SK-N-SH treated with all-trans-retinoic acid at 6 μM for 48 hours (cell line): Measurements from ENCODE around the gene CCNI2.
"Not testable (repeated sequence)": the region's sequence is repeated elsewhere in the genome, so short reads cannot be mapped to it uniquely, and the experiment has no call there.

Source experiments
- BACH2 ChIP-seq: fragments of 250-450 bp; sonication (Bioruptor Pico); IDR thresholded peaks from 2 replicates; pipeline ENCODE4 v1.9.0; 2021; ENCODE audit warnings: mild to moderate bottlenecking, borderline replicate concordance
- CREB5 ChIP-seq: fragments of 250-450 bp; sonication (Bioruptor Pico); IDR thresholded peaks from 2 replicates; pipeline ENCODE4 v1.5.1; 2020; ENCODE audit warnings: low read depth, mild to moderate bottlenecking, moderate library complexity
- CSRNP3 ChIP-seq: fragments of 250-450 bp; sonication (Bioruptor Pico); IDR thresholded peaks from 2 replicates; pipeline ENCODE4 v1.5.1; 2021; ENCODE audit warnings: mild to moderate bottlenecking, moderate library complexity
- ESRRG ChIP-seq: fragments of 250-450 bp; sonication (Bioruptor Pico); IDR thresholded peaks from 2 replicates; pipeline ENCODE4 v1.6.1; 2021; ENCODE audit warnings: mild to moderate bottlenecking
- PATZ1 ChIP-seq: fragments of 250-450 bp; sonication (Bioruptor Pico); IDR thresholded peaks from 2 replicates; pipeline ENCODE4 v1.8.0; 2020; ENCODE audit warnings: mild to moderate bottlenecking, moderate library complexity, borderline replicate concordance
- POU6F1 ChIP-seq: fragments of 250-450 bp; sonication (Bioruptor Pico); IDR thresholded peaks from 2 replicates; pipeline ENCODE4 v1.8.0; 2021; ENCODE audit warnings: low read depth, mild to moderate bottlenecking, moderate library complexity, borderline replicate concordance
- RARB ChIP-seq: fragments of 250-450 bp; sonication (Bioruptor Pico); IDR thresholded peaks from 2 replicates; pipeline ENCODE4 v1.8.0; 2021; ENCODE audit warnings: mild to moderate bottlenecking, moderate library complexity
- SNAI2 ChIP-seq: fragments of 250-450 bp; sonication (Bioruptor Pico); IDR thresholded peaks from 2 replicates; pipeline ENCODE4 v1.5.0; 2020; ENCODE audit warnings: mild to moderate bottlenecking, moderate library complexity
- TSHZ2 ChIP-seq: fragments of 250-450 bp; sonication (Bioruptor Pico); IDR thresholded peaks from 2 replicates; pipeline ENCODE4 v1.5.0; 2020; ENCODE audit warnings: mild to moderate bottlenecking, moderate library complexity
- ZC3H10 ChIP-seq: fragments of 250-450 bp; sonication (Bioruptor Pico); IDR thresholded peaks from 2 replicates; pipeline ENCODE4 v1.5.1; 2021; ENCODE audit warnings: mild to moderate bottlenecking, moderate library complexity
- ZFP3 ChIP-seq: fragments of 250-450 bp; sonication (Bioruptor Pico); IDR thresholded peaks from 2 replicates; pipeline ENCODE4 v1.5.0; 2020; ENCODE audit warnings: mild to moderate bottlenecking, moderate library complexity
- ZFP30 ChIP-seq: fragments of 450-650 bp; formaldehyde crosslinking; IDR thresholded peaks from 2 replicates; pipeline ENCODE4 v1.5.0; 2022; ENCODE audit warnings: mild to moderate bottlenecking, moderate library complexity
- ZNF565 ChIP-seq: fragments of 450-650 bp; formaldehyde crosslinking; conservative IDR thresholded peaks from 2 replicates; pipeline ENCODE4 v1.5.0; 2020; ENCODE audit warnings: low read depth, mild to moderate bottlenecking, moderate library complexity
- ZNF70 ChIP-seq: fragments of 450-650 bp; formaldehyde crosslinking; IDR thresholded peaks from 2 replicates; pipeline ENCODE4 v1.5.0; 2020; ENCODE audit warnings: mild to moderate bottlenecking, moderate library complexity

GRCh38 chr5:132802685-132803066 lies 55.5 kb downstream of the CCNI2 start:
- TF ChIP-seq ESRRG (CRISPR knock-in tag); CSRNP3; POU6F1 (CRISPR knock-in tag); ZNF70 (CRISPR knock-in tag); RARB (CRISPR knock-in tag); PATZ1 (CRISPR knock-in tag); ZFP30 (CRISPR knock-in tag); TSHZ2; SNAI2; ZFP3 (CRISPR knock-in tag); CREB5 (CRISPR knock-in tag); ZNF565 (CRISPR knock-in tag); ZC3H10 (CRISPR knock-in tag); BACH2: not testable (repeated sequence)
